C4-2B (cell line): ENCODE measurements around the gene NATD1.

ENCODE experiments used
- CTCF ChIP-seq: fragments of 450-650 bp; conservative IDR thresholded peaks from 2 replicates; pipeline ENCODE4 v1.5.1; 2017; ENCODE audit warnings: mild to moderate bottlenecking
- ZFX ChIP-seq: fragments of 450-650 bp; IDR thresholded peaks from 2 replicates; pipeline ENCODE4 v1.6.1; 2017

- no peak for TF ChIP-seq CTCF
- TF ChIP-seq ZFX: no peak
These were observed 24.1 kb upstream of the NATD1 start for GRCh38 chr17:21277332-21277731.
